Measurements from ENCODE around the gene NPHP4. TPM values are rescaled to one million over a fixed set of nuclear protein-coding genes. Genes with fewer than 3 reads are reported as not detected.

Gene NPHP4
- total and polyA plus RNA-seq, 4 donors = 1.7 to 5.6 (median 3.5) TPM

- Histone ChIP-seq H3K36me3 (ENCODE audit: control insufficient read depth in 4 of 4, insufficient read depth in 3 of 4, low read depth in 1 of 4, low read length in 3 of 4) (peaks cover 0 to 3% (median under 1%) of the 10 kb centered on the region in 4 donors), H3K27ac (ENCODE audit: low read depth in 1 of 2, low read length in 2 of 2) (no peak overlapping the region), H3K9ac (ENCODE audit: low read depth in 1 of 2, low read length in 2 of 2) (no peak overlapping the region), H3K4me3 (ENCODE audit: low read depth in 1 of 3, low read length in 3 of 3) (no peak overlapping the region), H3K27me3 (ENCODE audit: control insufficient read depth in 4 of 4, insufficient read depth in 4 of 4, low read length in 3 of 4) (no peaks in the 10 kb centered on the region), H3K4me1 (ENCODE audit: control insufficient read depth in 4 of 4, insufficient read depth in 4 of 4, low read length in 3 of 4) (no peaks in the 10 kb centered on the region), H3K9me3 (ENCODE audit: control insufficient read depth in 4 of 4, low read length in 3 of 4) (peaks cover 0 to 6% (median 2%) of the 10 kb centered on the region in 4 donors)
- no peak for TF ChIP-seq RAD21 (IDR thresholded peaks at IDR 0.05)
- TF ChIP-seq HNF4A (conservative IDR thresholded peaks at IDR 0.05) = no peak
- 95% methylated on average over 22 of the region's 22 CpGs for WGBS
- DNase-seq (ENCODE audit: low spot score) = no peak
Observed at GRCh38 chr1:5881526-5882222, 110.6 kb downstream of the NPHP4 start.

DNA sequence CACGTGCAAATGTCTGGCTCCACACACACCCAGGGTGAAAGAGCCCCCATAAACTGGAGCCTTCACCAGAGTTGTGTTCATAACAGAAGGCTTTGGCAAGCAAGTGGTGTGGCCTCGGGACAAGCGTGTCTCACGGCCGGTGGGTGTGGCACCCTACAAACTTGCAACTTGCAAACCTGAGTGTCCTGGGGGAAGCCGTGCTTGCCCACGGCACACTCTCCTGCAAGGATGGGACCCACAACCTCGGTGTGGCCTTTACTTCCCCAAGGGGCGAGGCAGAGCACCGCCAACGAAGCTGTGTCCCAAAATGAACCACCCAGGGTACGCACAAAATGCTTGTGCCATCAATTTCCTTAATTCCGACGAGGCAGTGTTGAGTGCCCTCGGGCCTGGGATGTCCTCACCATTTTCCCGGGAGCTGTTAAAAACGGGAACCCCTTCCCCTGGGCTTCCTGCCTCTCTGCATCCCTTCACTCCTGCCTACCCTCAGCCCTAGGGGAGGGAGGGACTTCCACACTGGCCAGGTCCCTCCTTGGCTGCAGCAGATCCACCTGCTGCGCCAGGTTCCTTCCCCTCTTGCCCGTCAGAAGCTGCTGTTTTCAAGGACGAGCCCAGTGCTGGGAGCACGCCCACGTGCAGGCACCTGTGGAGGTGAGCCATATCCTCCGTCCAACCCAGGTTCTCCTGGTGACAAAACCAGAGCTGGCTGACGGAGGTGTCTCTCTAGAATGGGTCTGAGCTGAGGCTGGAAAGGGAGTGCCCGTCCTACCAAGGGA is 111.4 kb downstream of the NPHP4 start:
- peaks cover 0 to 6% (median 2%) of the 10 kb centered on the region in 4 donors for H3K9me3 ChIP-seq (ENCODE audit: control insufficient read depth in 4 of 4, low read length in 3 of 4)
- no peaks in the 10 kb centered on the region for H3K4me1 ChIP-seq (ENCODE audit: control insufficient read depth in 4 of 4, insufficient read depth in 4 of 4, low read length in 3 of 4)
- peaks cover 0 to 3% (median under 1%) of the 10 kb centered on the region in 4 donors for H3K36me3 ChIP-seq (ENCODE audit: control insufficient read depth in 4 of 4, insufficient read depth in 3 of 4, low read depth in 1 of 4, low read length in 3 of 4)
- TF ChIP-seq TAF1 (conservative IDR thresholded peaks at IDR 0.05) = no peak
- TF ChIP-seq EGR1 (IDR thresholded peaks at IDR 0.05; ENCODE audit: low read depth in 2 of 2) = no peak
- TF ChIP-seq MAX (IDR thresholded peaks at IDR 0.05) = no peak
- no peak for TF ChIP-seq RXRA (IDR thresholded peaks at IDR 0.05)
- TF ChIP-seq, protein P1, sequence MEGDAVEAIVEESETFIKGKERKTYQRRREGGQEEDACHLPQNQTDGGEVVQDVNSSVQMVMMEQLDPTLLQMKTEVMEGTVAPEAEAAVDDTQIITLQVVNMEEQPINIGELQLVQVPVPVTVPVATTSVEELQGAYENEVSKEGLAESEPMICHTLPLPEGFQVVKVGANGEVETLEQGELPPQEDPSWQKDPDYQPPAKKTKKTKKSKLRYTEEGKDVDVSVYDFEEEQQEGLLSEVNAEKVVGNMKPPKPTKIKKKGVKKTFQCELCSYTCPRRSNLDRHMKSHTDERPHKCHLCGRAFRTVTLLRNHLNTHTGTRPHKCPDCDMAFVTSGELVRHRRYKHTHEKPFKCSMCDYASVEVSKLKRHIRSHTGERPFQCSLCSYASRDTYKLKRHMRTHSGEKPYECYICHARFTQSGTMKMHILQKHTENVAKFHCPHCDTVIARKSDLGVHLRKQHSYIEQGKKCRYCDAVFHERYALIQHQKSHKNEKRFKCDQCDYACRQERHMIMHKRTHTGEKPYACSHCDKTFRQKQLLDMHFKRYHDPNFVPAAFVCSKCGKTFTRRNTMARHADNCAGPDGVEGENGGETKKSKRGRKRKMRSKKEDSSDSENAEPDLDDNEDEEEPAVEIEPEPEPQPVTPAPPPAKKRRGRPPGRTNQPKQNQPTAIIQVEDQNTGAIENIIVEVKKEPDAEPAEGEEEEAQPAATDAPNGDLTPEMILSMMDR (IDR thresholded peaks at IDR 0.05; ENCODE audit: low read depth, low read length, missing input control) = no peak
- no peak for TF ChIP-seq ATF3 (IDR thresholded peaks at IDR 0.05)
- no peak for TF ChIP-seq HNF4A (conservative IDR thresholded peaks at IDR 0.05)
- TF ChIP-seq NR2F2 (IDR thresholded peaks at IDR 0.05) = no peak
- TF ChIP-seq SP1 (IDR thresholded peaks at IDR 0.05) = no peak
- TF ChIP-seq ZBTB33 (IDR thresholded peaks at IDR 0.05) = no peak
- TF ChIP-seq FOXA2 (IDR thresholded peaks at IDR 0.05) = no peak
- no peak for TF ChIP-seq REST (IDR thresholded peaks at IDR 0.05)
- H3K27ac ChIP-seq (ENCODE audit: low read depth in 1 of 2, low read length in 2 of 2) = no peak overlapping the region
- DNase-seq (ENCODE audit: low spot score) = no peak
- 96% methylated on average over 25 of the region's 25 CpGs for WGBS
- H3K27me3 ChIP-seq (ENCODE audit: control insufficient read depth in 4 of 4, insufficient read depth in 4 of 4, low read length in 3 of 4) = no peaks in the 10 kb centered on the region
- H3K9ac ChIP-seq (ENCODE audit: low read depth in 1 of 2, low read length in 2 of 2) = no peak overlapping the region
- H3K4me3 ChIP-seq (ENCODE audit: low read depth in 1 of 3, low read length in 3 of 3) = no peak overlapping the region

All from liver (tissue), 9 donors.